Stimulated activated CD8-positive, alpha-beta memory T cell treated with anti-CD3 and anti-CD28 coated beads, Interleukin-7, amount 100 ng/mL, for 24 hours (primary cell): ENCODE measurements around the gene PNPLA7.
"Not testable (repeated sequence)": the region's sequence is repeated elsewhere in the genome, so short reads cannot be mapped to it uniquely, and the experiment has no call there.

Source experiments
- DNase-seq: peaks from one replicate; pipeline ENCODE4 v3.0.0-alpha.2; 2020; ENCODE audit warnings: low read depth

The PNPLA7 gene

DNA sequence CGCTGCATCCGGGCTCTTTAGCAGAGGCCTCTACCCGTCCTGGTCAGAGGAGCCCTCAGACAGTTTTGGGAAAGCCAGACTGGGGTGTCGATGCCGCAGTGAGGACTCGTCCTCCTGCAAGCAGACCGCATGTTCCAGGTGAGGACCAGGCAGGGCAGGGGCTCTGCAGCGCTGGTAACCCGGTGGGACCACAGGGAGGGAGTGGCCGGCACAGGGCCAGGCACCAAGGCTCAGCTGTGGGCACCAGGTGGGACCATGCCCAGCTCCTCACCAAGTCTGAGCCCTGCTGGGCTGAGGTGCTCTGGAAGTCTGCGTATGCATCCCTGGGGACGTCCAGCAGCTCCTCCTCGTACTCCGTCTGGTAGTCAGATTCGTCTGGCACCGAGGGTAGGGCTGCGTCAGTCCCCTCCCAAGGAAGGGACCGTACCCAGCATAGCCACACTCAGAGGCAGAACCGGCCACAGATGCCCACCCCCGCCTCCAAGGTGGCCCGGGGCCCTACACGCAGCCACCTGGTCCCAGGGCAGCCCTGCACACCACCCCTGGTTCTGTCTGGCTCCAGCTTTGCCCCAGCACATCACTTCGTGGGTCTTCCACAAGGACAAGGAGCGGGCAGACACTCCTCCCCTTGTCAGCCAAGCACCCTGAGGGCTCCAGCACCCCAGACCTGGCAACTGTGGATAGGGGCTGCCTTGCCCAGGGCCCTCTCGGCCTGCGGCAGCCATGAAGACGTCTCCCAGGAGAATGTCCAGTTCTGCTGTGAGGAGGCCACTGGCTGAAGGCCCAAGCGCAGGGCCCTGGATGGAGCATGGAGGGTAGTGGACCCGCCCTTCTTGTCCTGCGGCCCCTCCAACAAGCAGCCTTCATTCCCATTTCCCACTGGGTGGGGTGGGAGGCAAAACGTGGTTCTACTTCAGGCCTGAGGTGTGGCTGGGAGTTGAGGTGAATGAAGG is 89.6 kb downstream of the PNPLA7 start:
- no peak for DNase-seq

DNA sequence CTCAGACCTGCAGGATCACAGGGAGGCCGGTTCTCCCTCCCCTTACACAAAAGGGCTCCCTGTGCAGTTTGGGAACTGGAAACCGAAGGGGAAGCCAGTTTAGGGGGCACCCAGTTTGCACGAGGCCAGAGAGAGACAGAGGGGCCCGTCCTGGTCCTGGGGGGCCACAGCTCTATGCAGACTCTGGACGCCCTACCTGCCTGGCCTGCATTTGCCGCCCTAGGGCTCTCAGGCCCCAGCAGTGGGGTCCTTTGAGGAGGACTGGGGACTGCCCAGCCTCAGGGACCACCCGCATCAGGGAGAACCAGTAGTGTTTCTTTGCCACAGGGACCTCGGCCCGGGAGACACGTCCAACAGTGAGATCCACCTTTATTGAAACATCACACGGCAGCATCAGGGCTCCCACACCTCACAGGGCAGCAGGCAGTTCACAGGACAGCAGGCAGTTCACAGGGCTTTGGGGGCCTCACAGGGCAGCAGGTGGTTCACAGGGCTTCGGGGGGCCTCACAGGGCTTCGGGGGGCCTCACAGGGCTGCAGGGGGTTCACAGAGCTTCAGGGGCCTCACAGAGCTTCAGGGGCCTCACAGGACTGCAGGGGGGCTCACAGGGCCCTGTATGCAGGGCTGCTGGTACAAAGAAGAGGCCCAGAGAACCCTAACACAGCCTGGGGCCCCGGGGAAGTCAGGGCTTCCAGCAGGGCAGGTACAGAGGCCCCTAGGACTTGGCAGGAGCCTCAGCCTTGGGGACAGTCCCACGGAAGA is 90.4 kb downstream of the PNPLA7 start:
- DNase-seq: no peak

DNA sequence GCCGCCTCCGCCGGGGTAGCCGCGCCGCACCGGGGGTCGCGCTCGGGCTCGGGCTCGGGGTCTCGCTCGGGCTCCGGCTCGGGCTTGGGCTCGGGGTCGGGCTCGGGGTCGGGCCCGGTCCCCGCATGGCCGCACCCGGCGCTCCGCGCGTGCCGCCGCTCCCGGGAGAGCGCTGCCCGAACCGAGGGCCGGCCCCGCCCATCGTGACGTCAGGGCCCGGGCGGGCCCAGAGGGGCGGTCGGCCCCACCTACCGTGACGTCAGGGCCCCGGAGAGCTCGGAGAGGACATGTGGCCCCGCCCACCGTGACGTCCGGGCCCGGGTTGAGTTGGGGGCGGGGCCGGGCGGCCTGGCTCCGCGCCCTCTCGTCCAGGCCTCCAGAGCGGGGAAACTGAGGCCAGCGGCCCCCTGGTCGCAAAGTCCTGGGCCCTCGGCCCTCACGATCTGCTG is 91.0 kb downstream of the PNPLA7 start, which contains the start of gene NSMF:
Gene NSMF, minus strand, starts transcription at position 183 of the 449 bp plus-strand sequence. CDS start 232 bp downstream, outside the sequence.
- peak; percentile 86 for DNase-seq

DNA sequence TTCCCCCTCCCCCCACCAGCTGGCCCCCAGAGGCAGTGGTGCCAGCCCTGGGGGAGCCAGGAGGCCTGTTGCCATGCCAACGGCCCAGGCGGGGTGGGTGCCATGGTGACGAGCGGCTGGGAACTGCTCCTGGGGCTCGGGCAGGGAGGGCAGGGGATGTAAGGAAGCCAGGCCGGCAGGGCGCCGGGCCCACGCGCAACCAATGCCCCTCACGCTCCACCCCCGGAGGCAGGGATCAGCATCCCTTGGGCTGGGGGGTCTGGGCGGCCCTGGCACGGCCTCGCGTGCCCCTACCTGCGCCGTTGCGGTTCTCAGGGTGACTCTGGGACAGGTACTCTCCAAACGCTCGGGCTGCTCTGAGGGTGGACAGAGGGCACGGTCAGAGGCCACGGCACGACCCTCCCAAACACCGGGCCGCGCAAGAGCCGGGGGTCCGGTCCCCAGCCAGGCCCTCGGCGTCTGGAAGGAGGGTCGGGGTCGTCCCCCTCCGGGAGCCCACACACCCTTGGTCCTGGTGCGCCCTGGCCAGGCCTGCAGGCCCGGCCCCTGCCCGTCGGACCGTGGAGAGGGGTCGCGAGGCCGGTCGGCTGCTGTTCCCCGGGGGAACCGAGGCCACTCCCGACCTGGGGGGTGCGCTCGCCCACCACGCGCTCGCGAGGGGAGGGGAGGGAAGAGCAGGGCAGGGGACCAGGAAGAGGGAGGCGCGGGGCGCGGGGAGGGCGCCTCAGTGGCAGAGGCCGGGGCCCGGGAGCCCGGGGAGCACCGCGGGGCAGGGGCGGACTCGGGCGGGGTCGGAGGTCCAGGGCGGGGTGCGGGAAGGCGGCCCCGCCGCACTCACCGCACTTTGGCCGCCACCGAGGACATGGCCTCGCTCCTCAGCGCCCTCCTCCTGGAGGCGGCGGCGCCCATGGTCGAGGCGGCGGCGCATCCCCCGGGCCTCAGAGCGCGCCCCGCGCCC is 91.7 kb downstream of the PNPLA7 start:
- DNase-seq: no peak

DNA sequence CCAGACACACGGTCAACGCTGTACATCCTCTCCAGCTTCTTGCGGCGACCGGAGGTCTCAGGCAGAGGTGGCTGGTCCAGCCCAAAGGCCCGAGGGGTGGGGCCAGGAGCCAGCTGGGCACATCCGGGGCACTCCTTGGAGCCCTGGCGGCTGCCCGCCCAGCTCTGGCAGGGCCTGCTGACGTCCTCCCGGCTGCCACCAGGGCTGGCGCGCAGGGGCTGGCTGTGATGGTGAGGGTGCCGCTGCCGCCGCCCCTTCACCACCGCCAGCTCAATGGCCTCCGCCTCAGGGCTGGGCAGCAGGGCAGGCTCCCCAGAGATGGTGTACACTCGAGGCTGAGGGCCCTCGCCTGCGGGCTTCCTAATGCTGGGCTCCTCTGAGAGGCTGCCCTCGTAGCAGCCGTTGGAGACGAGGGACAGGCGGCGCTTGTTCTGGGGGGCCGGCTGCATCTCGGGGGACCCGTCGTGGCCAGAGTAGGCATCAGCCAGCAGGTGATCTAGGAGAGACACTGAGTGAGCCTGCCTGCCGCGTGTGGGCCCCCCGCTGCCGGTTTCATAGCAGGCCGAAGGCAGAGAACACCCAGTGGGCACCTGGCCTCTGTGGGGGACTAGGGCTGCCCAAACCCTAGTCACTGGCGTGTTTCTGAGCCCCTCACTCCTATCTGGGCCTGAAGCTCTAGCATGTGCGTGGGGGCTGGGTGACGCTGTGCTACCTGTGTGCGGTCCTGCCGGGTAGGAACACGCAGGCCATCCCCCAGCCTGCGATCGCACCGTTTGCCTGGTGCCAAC is 92.6 kb downstream of the PNPLA7 start:
- DNase-seq: no peak

DNA sequence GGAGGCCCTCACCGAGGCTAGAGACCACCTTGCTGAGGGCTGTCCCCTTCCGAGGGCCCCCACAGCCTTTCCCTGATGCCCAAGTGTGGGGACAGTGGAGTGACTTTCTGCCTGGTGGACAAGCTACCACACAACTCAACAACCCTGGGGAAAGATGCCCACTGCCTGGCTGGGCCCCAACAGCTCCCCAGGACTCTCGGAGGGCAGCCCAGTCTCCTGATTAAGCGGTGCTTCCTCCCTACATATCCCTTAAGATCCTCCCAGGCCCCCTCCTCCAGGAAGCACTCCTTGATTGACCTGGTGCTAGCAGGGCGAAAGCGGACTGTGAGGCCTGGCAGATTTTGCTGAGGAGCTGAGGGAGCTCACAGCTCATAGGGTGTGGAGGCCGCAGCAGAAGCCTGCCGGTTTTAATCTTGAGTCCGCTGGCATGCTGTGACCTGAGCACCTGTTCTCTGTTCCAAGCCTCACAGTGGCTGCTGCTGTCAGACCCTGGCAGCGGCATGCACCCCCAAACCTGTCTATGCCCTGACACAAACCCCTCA is 93.3 kb downstream of the PNPLA7 start:
- DNase-seq: no peak

DNA sequence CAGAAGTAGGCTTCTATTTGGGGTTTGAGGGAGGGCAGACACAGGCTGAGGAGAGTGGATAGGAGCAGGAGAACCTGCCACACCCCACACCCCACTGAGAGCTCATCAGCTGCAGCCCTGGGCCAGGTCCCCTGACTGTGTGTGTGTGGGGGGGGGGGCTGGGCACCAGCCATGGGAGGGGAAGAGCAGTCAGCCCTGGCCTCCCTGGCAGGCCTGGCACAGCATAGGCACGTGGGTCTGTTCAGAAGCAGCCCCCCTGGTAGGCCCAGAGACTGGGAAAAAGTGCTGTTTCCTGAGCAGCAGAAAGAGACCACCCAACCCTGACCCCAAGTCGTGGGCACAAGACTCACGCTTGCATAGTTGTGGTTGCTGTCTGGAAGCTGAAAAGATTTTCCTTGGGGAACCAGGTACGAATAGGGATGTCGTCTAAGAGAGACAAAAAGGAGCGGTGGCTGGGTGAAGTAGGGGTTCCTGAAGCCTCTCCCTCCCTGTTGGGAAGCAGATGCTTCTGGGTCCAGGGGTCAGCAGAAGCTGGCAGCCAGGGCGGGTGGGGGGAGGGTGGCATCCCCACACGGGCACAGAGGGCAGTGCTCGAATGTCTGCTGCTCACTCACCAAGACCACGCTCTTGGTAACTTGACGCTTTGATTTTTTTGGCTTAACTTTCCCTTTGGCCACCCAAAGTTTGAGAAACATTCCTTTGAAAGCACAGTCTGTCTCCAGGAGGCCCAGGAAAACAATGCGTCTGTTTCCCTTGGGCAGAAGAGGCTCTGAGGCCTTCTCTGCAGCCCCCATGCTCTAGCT is 93.9 kb downstream of the PNPLA7 start:
- DNase-seq: no peak

DNA sequence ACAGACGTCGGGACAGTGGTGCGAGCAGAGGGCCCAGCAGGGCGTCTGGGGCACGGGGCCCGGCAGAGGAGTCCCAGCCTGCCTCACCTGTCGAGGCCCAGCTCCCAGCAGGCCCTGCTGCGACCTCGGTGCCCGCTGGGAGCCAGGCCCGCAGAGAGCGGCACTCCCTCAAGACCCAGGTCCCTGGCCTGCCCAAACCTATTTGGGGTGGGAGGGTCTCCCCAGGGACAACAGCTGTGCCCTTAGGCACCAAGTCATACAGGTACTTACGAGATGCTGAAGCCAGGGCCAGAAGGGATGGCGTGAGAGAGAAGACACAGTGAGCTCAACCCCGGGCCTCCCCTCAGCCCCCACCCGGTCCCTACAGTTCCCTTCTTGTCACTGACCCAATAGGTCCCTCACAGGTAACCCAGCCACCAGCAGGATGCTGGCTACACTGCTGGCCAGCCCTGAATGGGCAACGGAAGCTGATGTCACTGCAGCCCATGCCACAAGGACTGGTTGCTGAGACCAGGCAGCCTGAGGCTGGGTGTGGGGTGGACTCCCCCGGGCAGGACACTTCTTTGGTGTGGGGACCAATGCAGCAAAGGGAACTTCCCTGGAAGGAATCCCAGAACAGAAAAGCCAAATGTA is 94.7 kb downstream of the PNPLA7 start:
- DNase-seq: no peak

DNA sequence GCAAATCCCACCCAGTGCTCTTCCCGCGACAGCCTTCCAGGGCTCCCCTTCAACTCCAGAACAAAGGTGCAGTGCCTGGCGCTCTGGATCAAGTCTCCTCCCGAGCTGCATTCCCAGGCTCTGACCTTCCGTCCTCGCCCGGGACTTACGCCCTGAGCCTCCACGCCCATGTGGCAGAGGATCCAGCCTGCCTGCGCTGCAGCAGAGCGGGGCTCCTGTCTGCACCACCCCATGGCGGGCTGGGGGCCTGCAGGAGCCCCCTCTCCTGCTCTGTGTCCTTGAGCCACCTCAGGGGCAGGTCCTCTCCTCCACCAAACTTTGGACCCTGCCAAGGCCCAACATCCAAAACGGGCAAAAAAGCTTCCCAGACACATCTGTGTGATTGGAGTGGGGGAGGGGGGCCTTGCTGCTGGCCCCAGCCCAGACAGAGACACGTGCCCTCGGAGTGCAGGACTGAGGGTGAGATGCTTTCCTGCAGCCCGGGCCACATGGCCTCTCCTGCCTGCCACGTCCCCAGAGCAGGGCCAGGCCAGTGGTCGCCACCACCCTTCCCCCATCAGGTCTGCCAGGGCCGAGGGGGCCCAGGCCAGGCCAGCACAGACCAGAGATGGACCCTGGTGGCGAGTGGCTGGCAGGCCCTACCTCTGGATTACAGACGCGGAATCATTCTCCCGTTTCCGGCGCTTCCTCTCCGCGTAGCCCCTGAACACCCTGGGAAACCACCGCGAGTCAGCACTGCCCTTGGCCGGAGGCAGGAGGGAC is 95.4 kb downstream of the PNPLA7 start:
- DNase-seq: no peak

DNA sequence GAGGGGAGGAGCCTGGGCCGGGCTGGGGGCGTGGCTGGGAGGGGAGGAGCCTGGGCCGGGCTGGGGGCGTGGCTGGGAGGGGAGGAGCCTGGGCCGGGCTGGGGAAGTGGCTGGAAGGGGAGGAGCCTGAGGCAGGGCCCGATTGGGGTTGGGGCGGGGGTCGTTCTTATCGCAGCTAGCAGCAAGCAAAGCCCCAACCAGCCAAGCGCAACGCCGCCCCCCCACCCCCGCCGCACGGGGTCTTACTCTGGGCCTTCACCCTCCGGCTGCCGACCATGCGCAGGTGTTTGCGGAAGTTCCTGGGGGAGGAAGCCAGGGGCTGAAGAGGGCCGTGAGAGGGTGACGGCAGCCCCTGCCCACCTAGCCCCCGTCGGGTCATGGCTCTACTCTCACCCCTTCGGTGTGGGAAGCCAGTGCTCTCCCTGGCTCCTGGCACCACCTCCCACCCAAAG is 96.0 kb downstream of the PNPLA7 start:
- no peak for DNase-seq

DNA sequence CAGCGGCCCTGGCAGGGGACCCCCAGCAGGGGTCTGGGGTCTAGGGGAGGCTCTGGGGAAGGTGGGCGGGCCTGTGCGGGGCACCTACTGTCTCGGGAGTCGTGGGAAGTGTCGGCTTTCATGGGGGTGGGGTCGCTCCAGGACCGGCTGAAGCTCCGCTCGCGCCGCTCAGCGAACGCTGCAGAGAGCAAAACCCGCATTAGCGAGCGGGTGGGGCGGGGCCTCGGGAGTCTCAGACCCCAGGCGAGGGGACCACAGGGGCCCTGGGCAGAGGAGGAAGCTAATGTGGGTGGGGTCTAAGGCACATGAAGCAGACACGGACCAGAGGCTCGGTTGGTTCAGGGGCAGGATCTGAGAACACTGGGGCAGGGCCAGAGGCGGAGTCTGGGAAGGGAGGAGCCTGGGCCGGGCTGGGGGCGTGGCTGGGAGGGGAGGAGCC is 96.5 kb downstream of the PNPLA7 start:
- no peak for DNase-seq

DNA sequence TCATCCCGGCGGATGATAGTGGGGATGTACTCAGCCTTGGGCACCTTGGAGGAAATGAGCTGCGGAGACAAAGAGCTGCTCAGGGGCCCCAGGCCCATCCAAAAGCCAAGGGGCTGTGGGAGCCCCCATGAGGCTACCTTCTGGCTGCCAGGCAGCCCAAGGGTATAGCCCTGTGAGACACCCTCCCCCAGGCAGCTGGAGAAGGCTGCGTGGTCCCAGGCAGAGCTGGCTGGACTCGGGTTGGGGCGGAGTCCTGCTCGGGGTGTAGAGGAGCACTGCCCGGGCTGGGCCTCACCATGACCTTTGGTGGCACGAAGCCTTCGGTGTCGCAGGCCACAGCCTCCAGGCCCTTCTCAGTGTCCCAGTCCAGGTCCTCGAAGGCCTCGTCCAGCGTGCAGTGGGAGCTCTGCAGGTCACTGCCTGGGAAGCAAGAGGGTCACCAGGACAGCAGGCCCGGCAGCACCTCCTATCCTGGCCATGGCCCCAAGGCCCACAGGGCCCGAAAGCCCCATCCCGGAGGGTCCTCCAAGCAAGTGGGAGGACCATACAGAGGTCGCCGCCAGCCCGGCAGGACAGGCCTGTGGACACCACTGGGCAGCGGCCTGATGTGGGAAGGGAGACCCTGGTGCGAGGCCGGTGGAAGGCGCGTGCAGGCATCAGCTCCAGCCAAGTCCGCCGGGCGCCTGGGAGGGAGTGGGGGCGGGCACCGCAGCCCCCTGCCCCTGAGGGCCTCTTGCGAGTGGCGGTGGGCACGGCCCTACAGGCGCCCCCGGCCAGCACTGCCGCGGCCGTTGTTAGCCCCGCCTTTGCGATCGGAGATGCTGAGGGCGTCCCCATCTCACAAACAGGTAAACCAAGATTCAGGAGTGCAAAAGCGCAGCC is 97.2 kb downstream of the PNPLA7 start:
- DNase-seq: no peak

DNA sequence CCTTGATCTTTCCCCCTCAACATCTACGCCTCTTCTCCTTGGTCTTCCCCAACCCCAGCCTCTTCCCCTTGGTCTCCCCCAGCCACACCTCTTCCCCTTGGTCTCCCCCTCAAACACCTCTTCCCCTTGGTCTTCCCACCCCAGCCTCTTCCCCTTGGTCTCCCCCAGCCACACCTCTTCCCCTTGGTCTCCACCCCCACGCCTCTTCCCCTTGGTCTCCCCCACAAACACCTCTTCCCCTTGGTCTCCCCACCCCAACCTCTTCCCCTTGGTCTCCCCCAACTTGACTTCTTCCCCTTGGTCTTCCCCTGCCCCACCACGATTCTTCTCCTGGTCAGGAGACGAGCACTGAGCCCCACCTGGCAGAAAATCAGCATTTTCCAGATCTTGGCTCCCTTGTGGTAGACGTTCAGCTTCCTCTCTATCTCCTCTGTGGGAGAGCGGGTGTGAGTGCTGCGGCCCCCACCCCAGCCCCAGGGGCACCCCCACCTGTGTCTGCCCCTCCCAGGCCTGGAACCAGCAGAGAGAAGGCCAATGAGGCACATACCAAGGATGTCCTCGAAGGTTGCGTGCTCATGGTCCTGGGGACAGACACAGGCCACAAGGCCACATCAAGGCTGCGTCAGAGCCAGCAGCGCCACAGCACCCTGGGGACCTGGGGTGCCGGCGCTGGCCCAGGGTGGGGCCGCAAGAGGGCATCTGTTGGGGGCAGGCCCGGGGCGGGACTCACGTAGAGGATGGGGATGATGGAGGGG is 98.0 kb downstream of the PNPLA7 start:
- no peak for DNase-seq

DNA sequence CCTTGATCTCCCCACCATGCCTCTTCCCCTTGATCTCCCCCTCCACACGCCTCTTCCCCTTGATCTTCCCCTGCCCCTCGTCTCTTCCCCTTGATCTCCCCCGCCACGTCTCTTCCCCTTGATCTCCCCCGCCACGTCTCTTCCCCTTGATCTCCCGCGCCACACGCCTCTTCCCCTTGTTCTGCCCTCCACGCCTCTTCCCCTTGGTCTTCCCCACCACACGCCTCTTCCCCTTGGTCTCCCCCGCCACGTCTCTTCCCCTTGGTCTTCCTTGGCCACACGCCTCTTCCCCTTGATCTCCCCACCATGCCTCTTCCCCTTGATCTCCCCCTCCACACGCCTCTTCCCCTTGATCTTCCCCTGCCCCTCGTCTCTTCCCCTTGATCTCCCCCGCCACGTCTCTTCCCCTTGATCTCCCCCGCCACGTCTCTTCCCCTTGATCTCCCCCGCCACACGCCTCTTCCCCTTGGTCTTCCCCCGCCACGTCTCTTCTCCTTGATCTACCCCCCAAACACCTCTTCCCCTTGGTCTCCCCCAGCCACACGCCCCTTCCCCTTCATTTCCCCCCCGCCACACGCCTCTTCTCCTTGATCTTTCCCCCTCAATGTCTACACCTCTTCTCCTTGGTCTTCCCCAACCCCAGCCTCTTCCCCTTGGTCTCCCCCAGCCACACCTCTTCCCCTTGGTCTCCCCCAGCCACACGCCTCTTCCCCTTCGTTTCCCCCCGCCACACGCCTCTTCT is 98.8 kb downstream of the PNPLA7 start:
- not testable (repeated sequence) for DNase-seq

DNA sequence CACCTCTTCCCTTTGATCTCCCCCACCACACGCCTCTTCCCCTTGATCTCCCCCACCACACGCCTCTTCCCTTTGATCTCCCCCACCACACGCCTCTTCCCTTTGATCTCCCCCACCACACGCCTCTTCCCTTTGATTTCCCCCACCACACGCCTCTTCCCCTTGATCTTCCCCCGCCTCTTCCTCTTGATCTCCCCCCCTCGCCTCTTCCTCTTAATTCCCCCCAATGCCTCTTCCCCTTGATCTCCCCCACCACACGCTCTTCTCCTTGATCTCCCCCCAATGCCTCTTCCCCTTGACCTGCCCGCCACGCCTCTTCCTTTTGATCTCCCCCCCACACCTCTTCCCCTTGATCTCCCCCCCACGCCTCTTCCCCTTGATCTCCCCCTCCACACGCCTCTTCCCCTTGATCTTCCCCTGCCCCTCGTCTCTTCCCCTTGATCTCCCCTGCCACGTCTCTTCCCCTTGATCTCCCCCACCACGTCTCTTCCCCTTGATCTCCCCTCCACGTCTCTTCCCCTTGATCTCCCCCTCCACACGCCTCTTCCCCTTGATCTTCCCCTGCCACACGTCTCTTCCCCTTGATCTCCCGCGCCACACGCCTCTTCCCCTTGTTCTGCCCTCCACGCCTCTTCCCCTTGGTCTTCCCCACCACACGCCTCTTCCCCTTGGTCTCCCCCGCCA is 99.5 kb downstream of the PNPLA7 start:
- not testable (repeated sequence) for DNase-seq
